Activated T-cell treated with anti-CD3 and anti-CD28 coated beads for 24 hours (primary cell): ENCODE results near the gene QKI.

ENCODE experiments used
- DNase-seq: peaks from one replicate; pipeline ENCODE4 v3.0.0-alpha.2; 2020; ENCODE audit warnings: low read depth

The QKI gene

GRCh38 chr6:163617549-163617948, 203.0 kb downstream of the QKI start:
- DNase-seq = no peak

GRCh38 chr6:163620101-163620500, 205.6 kb downstream of the QKI start:
- no peak for DNase-seq

GRCh38 chr6:163620670-163621330, 206.3 kb downstream of the QKI start:
- no peak for DNase-seq

- no peak for DNase-seq
These were observed 210.7 kb downstream of the QKI start for GRCh38 chr6:163625265-163625664.

- no peak for DNase-seq
These were observed 211.8 kb downstream of the QKI start for GRCh38 chr6:163626073-163626867.

- no peak for DNase-seq
These were observed 212.9 kb downstream of the QKI start for GRCh38 chr6:163627274-163628062.
